Smooth muscle cell of the coronary artery (primary cell): ENCODE data around the gene TUBB4B. TPM values are rescaled to one million over a fixed set of nuclear protein-coding genes. Genes with fewer than 3 reads are reported as not detected.

Experiments used
- total RNA-seq: library from RNA; depleted of rRNA; stranded (reverse); fragments of >200 nt; gene quantifications from 2 replicates; pipeline ENCODE4 v1.2.3, GENCODE V29; 2014; ENCODE audit warnings: low replicate concordance

TUBB4B gene
- 117 and 143 TPM in 2 replicates for total RNA-seq

DNA sequence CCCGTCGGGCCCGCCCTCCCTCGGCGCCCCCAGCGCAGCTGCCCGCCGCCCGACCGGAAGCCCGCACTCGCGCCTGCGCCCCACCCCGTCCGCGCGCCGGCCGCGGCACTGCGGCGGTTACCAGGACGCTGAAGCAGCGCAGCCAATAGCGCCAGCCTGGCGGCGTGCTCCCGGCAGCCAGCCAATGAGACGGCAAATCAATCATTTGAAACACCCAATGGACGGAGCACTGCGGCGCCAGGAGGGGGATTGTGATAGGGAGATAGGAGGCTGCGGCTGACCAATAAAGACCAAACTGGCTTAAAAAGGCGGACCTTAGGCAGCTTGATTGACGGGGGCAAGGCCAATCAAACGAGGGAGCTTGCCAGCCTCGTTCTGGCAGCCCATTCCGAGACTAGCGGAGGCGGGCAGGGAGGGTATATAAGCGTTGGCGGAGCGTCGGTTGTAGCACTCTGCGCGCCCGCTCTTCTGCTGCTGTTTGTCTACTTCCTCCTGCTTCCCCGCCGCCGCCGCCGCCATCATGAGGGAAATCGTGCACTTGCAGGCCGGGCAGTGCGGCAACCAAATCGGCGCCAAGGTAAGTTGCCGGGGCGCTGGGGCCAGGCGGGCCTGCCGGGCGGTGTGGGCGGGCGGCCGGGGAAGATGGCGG lies at the start of gene TUBB4B:
Gene TUBB4B (plus strand): TSS at position 447 of the 649 bp plus-strand sequence. CDS start 74 bp downstream, at position 521.

DNA sequence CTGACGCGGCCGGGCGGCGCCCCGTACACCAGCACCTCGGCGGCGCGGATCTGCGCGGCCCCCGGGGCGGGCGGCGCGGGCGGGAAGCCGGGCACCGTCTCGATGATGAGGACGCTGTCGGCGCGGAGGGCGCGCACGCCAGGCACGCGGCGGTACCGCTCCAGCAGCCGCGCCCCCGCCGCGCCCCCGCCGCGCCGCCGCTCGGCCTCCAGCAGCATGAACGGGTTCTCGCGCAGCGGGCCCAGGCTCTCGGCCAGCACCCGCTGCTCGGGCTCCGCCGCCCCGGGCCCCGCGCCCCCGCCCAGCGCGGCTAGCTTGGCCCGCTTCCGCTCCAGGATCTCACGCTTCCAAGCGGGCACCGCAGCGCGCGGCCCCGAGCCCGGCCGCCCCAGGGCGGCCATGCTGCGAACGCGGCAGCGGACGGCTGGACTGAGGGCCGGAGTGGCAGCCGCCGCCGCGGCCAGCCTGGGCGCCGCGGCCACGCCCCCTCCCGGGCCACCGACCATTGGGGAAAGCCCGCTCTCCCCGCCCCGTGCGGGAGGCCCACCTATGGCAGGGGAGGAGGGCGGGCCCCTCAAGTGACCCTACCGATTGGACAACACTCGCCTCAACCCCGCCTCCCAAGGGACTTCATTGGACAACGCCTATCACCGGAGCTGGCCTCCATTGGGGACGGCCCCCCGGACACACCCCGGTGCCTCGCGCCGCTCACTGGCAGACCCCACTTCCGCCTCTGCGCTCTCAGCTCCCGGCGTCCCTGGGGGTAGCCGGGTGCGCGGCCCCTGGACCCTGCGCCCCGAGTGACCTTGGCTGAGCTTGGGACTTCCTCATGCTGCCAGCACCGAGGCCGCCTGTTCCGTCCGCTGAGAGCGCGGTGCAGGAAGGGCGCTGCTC lies 40.5 kb upstream of the TUBB4B start, which contains the start of gene TPRN:
Gene TPRN (minus strand): TSS at position 431 of the 894 bp plus-strand sequence. CDS start 30 bp downstream, at position 401.

DNA sequence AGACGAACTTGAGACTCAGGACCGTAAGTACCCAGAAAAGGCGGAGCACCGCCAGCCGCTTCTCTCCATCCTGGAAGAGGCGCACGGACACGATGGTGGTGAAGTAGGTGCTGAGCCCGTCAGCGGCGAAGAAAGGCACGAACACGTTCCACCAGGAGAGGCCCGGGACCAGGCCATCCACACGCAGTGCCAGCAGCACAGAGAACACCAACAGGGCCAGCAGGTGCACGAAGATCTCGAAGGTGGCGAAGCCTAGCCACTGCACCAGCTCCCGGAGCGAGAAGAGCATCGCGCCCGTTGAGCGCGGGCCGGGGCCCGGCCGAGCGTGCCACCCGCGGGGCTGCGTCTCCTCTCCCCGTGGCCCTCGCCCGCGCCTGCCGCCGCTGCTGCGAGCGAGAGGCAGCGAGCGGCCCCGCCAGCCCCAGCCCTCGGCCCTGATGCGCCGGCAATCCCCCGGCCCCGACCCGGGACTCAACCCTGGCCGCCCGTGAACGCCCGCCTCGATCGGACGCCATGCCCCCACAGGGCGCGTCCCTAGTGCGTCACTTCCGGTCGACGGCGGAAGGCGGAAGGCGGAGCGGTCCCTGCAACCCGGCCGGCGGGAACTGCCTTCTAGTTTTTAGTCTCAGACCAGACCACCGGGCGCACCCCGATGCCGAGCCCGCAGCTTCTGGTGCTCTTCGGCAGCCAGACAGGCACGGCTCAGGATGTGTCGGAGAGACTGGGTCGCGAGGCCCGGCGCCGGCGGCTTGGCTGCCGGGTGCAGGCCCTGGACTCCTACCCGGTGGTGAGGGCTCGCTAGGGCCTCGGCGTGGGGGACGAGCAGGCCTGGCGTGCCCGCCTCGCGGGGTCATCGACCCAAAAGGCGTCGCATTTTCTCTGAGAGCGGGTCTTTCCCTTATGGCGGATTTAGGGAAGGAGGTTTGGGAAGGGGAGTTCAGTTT lies 35.7 kb upstream of the TUBB4B start, which contains the start of the genes NDOR1 and TMEM203:
Gene NDOR1 (plus strand): TSS at position 575 of the 944 bp plus-strand sequence. CDS start 78 bp downstream, at position 653.
Gene TMEM203 (minus strand): TSS at position 523 of the 944 bp plus-strand sequence. CDS start 234 bp downstream, at position 289.

DNA sequence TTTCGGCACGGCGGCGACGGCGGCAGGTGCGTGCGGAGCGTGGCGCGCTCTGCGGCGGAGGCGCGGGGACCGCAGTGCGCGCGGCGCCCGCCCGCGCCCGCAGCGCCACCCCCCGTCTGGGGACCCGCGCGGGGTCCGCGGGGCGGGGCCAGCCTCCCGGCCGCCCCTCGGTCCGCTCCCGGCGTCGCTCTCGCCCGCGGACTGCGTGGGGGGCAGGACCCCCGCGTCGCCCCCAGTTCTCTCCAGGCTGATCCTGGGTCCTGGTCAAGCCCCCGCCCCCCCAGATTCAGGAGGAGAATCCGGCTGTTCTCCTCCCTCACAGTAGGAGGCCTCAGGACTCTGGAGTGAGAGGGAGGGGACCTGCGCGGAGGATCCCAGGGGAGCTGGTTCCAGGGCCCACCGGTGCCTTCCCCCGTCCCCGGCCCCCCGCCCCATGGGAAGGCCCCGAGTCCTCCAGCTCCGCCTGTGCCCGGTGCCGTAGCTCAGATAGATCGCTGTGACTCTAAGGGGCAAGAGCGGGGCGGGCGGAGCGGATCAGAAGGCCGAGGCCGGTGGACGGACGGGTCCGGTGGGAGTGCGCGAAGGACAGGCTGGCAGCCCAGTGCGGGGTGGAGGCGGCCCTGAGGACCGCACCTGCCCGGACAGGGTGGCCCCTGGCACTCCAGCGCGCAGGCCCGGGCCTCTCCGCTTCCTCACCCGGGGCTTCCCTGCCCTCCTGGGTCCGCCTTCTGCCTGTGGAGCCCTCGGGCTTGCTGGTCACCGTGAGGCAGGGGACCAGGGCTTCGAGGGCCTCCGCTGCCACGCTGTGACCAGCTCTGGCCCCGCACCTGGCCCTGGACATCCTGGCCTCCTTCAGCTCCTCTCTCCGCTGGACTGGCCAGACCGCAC lies 18.7 kb upstream of the TUBB4B start, which contains the start of gene RNF208:
Gene RNF208 (minus strand): TSS at position 51 of the 888 bp plus-strand sequence. CDS start 1,028 bp downstream, outside the sequence.

DNA sequence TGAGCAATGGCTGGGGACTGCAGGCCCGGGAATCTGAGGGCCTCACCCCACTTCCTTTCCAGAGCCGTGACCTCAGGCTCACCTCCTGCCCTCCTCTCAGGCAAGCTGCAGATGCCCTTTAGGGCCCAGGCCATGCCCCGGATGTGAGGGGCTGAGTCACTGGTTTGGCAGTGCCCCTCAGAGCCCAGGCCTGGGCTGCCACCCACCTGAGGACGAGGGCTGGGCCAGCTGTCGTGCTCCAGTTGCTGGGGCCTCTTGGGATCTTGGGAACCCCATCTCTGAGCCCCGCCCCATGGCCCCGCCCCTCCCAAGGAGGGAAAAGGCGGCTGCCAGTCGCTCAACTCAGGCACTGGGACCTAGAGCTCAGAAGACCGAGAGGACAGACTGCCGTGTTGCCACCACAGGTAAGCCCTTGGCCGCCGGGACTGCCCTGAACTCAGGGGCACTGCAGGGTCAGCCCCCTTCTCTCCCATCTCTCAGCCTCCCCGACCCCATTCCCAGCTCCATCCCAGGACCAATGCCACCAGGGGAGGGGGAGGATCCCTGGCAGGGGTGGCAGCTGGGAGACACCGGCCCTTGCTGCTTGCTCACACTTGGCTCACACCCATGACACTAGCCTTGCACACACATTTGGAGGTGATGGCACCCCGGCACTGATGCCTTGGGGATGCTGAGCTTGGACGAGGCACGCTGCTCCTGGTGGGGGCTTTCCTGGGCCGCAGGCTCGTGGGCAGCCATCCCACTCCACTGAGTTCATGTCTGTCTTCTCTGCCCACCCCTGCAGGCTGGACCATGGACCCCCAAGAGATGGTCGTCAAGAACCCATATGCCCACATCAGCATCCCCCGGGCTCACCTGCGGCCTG lies 16.0 kb upstream of the TUBB4B start, which contains the start of gene CYSRT1:
Gene CYSRT1 (plus strand): TSS at position 345 of the 865 bp plus-strand sequence. CDS start 448 bp downstream, at position 793.

DNA sequence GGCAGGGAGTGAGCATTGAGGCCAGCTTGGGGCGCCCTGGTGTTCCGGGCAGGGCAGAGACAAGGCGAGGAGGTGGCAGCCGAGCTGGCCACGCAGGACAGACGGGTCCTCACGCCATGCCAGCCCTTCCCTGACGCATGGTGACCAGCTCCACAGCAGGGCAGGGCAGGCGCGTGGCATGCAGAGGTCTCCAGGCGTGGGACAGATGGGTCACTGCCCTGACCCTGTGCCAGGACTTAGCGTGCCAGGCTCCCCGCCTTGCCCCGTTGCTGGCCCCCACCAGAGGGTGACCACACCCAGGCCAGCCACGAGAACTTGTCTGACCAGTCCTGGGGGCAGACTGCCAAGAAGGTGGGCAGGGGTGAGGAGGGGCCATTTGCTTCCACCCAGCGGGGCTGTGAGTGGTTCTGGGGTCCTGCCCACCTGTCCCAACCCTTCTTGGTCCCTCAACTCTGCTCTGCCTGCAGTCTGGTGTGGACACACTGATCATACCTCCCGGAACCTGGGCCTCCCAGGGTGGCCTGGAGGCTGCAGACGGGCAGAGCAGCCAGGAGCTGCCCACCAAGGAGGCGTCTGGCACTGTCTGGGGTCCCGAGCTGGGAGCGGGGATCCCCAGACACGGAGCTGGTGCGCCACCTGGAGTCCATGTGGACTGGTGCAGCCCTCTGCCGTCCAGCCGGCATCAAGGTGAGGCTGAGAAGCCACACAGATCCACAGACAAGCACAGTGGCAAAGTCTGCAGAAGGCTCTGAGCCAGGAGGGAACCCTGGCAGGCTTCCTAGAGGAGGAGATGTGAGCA lies 13.8 kb upstream of the TUBB4B start, which contains the start of gene RNF224:
Gene RNF224 (plus strand): TSS at position 449 of the 799 bp plus-strand sequence. CDS start 834 bp downstream, outside the sequence.

DNA sequence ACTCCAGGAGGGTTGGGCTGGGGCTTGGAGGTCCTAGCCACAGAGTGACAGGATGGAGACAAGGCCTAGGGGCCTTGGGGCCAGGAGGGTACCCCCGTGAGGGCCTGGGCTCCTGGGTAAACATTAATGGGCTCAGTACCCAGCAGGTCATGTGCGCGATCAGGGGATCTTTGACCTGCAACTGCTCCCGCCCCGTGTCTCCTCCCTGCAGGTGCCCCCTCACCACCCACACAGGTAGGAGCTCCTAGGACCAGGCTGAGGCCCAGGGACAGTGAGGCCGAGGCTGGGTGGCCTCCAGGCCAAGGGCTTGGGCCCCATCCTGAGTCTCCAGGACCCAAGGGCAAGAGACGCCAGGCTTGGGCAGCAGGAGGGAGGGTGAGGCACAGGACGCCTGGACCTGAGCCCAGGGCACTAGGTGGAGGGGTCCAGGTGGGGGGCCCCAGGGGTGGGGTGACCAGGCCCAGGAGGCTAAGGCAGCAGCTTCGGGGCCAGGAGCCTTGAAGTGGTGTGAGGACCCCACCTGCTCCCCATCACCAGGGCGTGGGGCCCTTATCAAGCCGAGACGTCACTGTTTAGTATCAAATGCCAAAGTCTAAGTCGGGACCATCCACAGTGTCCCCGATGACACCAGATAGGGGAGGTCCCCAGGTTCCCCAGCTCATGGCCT lies 10.2 kb upstream of the TUBB4B start, which contains the start of gene SLC34A3:
Gene SLC34A3 (plus strand): TSS at position 197 of the 667 bp plus-strand sequence. CDS start 802 bp downstream, outside the sequence.

DNA sequence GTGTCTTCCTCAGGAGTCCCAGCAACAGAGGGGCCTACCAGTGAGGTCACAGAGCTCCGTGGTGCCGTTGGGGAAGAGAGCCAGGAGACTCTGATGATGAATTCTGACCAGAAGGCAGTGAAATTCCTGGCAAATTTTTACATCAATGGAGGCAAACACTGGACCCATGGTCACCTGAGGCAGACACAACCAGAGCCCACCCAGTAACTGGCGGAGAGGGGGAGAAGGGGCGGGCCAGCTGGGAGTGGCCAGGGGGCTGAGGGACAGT lies 10.0 kb downstream of the TUBB4B start, which contains the start of gene STPG3:
Gene STPG3 (plus strand): TSS at position 93 of the 268 bp plus-strand sequence. CDS start 1 bp downstream, at position 94.

DNA sequence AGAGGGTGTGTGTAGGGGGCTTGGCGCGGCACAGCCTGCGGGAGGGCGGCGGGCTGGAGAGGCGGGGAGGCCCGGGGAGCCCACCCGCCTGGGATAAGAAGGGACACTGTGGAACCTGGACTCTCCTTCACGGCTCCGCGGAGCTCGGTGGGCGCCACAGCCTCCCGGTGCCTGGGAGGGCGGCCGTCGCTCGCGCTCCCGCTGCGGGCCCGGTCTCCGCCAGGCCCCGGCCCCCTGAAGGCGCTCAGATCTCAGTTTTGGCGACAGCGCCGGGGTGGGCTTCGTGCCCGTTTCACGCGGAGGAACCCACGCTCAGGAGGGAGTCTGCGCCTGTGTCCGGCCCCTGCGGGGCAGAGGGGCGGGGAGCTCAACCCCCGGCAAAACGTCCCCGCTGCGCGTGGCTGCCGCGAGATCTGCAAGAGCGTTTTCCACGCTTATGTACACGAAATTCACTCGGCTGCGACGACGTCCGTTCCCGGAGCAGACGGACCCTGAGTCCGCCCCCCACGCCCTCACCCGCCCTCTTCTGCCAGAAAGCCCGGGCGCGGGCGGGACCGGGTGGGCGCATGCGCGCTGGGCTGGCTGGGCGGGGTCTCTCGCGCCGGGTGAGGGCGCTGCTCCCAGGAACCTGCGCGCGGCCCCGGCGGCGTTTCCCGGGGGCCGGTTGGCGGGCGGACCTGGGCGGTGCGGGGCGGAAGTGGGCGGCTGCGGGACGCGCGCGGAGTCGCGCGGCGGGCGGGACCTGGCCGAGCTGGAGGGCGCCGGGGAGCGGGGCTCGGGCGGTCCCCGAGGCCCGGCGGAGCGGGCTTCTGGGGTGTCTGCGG lies 13.7 kb downstream of the TUBB4B start, which contains the start of gene NELFB:
Gene NELFB (plus strand): TSS at position 704 of the 824 bp plus-strand sequence.

DNA sequence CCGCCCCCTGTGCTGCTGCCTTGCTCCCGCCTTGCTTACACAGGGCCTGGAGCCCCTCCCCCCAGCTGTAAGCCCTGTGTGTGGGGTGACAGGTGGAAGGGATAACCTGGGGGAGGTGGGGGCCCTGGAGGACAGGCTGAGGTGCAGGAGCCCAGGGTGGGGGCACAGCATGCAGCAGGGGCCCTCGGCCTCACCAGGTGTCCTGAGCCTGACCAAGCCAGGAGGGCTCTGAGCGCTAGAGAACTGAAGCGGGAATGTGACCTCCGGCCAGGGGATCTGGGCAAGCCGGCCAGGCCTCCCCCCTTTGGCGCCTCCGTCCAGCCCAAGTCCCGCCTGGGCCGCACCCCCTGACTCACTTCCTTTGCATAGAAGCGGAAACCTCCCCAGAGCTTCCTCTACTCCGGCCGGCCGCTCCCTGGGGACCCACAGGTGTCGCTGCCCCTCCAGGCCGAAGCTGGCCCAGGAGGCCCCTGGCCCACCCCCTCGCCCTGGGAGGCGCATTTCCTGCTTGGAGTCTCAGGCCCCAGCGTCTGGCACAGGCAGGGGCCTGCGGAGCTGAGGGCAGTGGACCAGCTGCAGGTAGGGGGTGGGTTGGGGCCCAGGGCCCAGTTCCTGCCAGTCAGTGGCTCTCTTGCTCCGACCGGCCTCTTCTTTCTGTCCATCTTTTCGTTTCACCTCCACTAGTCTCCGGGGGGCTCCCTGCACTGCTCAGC lies 36.4 kb downstream of the TUBB4B start, which contains the start of gene TOR4A:
Gene TOR4A (plus strand): TSS at position 398 of the 713 bp plus-strand sequence. CDS start 964 bp downstream, outside the sequence.

Other genes with a start within 250 kb of the TUBB4B start
- 4.6 and 11.6 TPM in 2 replicates for gene PAXX, start 248.9 kb upstream of the TUBB4B start, total RNA-seq
- gene CLIC3, start 244.7 kb upstream of the TUBB4B start, total RNA-seq: 1.3 and 4.6 TPM in 2 replicates
- 13.4 and 39.3 TPM in 2 replicates for gene ABCA2, start 213.1 kb upstream of the TUBB4B start, total RNA-seq
- gene FUT7, start 209.2 kb upstream of the TUBB4B start, total RNA-seq: not detected in 2 replicates
- 9.5 and 11.6 TPM in 2 replicates for gene NPDC1, start 195.1 kb upstream of the TUBB4B start, total RNA-seq
- gene ENTPD2, start 187.2 kb upstream of the TUBB4B start, total RNA-seq: not detected in 2 replicates
- gene SAPCD2, start 170.7 kb upstream of the TUBB4B start, total RNA-seq: under 0.01 and 2.2 TPM in 2 replicates
- 12.3 and 12.9 TPM in 2 replicates for gene UAP1L1, start 163.8 kb upstream of the TUBB4B start, total RNA-seq
- gene MAN1B1, start 154.3 kb upstream of the TUBB4B start, total RNA-seq: 69.0 and 76.6 TPM in 2 replicates
- 93.0 and 99.2 TPM in 2 replicates for gene DPP7, start 126.6 kb upstream of the TUBB4B start, total RNA-seq
- under 0.01 TPM in 1 of 2 replicates, not detected in the other for gene GRIN1, start 102.1 kb upstream of the TUBB4B start, total RNA-seq
- not detected in 2 replicates for gene LRRC26, start 71.2 kb upstream of the TUBB4B start, total RNA-seq
- gene TMEM210, start 69.2 kb upstream of the TUBB4B start, total RNA-seq: not detected in 2 replicates
- 20.3 and 24.0 TPM in 2 replicates for gene ANAPC2, start 52.7 kb upstream of the TUBB4B start, total RNA-seq
- 52.3 and 82.1 TPM in 2 replicates for gene SSNA1, start 52.6 kb upstream of the TUBB4B start, total RNA-seq
- 1.5 and 4.6 TPM in 2 replicates for gene TPRN, start 40.5 kb upstream of the TUBB4B start, total RNA-seq
- gene TMEM203, start 35.6 kb upstream of the TUBB4B start, total RNA-seq: 23.2 and 25.3 TPM in 2 replicates
- gene NDOR1, start 35.6 kb upstream of the TUBB4B start, total RNA-seq: 1.6 and 3.2 TPM in 2 replicates
- gene RNF208, start 19.0 kb upstream of the TUBB4B start, total RNA-seq: not detected in 2 replicates
- 0.12 and 0.30 TPM in 2 replicates for gene CYSRT1, start 16.1 kb upstream of the TUBB4B start, total RNA-seq
- gene RNF224, start 13.8 kb upstream of the TUBB4B start, total RNA-seq: under 0.01 TPM in 1 of 2 replicates, not detected in the other
- not detected in 2 replicates for gene SLC34A3, start 10.4 kb upstream of the TUBB4B start, total RNA-seq
- gene STPG3, start 10.0 kb downstream of the TUBB4B start, total RNA-seq: not detected in 2 replicates
- gene NELFB, start 14.0 kb downstream of the TUBB4B start, total RNA-seq: 51.3 and 54.2 TPM in 2 replicates
- 1.9 and 16.6 TPM in 2 replicates for gene TOR4A, start 36.4 kb downstream of the TUBB4B start, total RNA-seq
- gene NRARP, start 61.0 kb downstream of the TUBB4B start, total RNA-seq: 0.30 and 0.47 TPM in 2 replicates
- gene EXD3, start 181.9 kb downstream of the TUBB4B start, total RNA-seq: 8.3 and 13.5 TPM in 2 replicates
- gene NOXA1, start 182.1 kb downstream of the TUBB4B start, total RNA-seq: 0.38 and 0.47 TPM in 2 replicates
- gene ENTPD8, start 200.1 kb downstream of the TUBB4B start, total RNA-seq: 0.15 TPM in 1 of 2 replicates, not detected in the other
- gene NSMF, start 218.0 kb downstream of the TUBB4B start, total RNA-seq: 9.6 and 18.9 TPM in 2 replicates